Smooth muscle cell of the pulmonary artery (primary cell): ENCODE data around the gene TFIP11. TPM values are rescaled to one million over a fixed set of nuclear protein-coding genes. Genes with fewer than 3 reads are reported as not detected.

ENCODE experiments used
- total RNA-seq: library from RNA; depleted of rRNA; stranded (reverse); fragments of >200 nt; gene quantifications from 2 replicates; pipeline ENCODE4 v1.2.3, GENCODE V29; 2014

The TFIP11 gene
- total RNA-seq: 30.0 and 30.5 TPM in 2 replicates

GRCh38 chr22:26512149-26512793 lies at the start of gene TFIP11:
TSS of gene TFIP11 (minus strand) at chr22:26512473. CDS start at chr22:26510272, 2,201 bp downstream.

GRCh38 chr22:26483439-26484359 lies 28.6 kb downstream of the TFIP11 start, which contains the start of the genes HPS4 and SRRD:
TSS of gene HPS4 (minus strand) at chr22:26483783. CDS start at chr22:26481762, 2,021 bp downstream.
TSS of gene SRRD (plus strand) at chr22:26483877. CDS start at chr22:26483891, 14 bp downstream.

Other genes with a start within 250 kb of the TFIP11 start
- 2.1 and 4.4 TPM in 2 replicates for gene ASPHD2, start 83.2 kb downstream of the TFIP11 start, total RNA-seq
- gene HPS4, start 28.7 kb downstream of the TFIP11 start, total RNA-seq: 22.7 and 28.3 TPM in 2 replicates
- 13.6 and 17.7 TPM in 2 replicates for gene SRRD, start 28.6 kb downstream of the TFIP11 start, total RNA-seq
- gene TPST2, start 77.7 kb upstream of the TFIP11 start, total RNA-seq: 39.2 and 60.7 TPM in 2 replicates
- not detected in 2 replicates for gene CRYBB1, start 105.6 kb upstream of the TFIP11 start, total RNA-seq
- gene CRYBA4, start 109.5 kb upstream of the TFIP11 start, total RNA-seq: not detected in 2 replicates
- gene MIAT, start 145.1 kb upstream of the TFIP11 start, total RNA-seq: 0.63 and 0.72 TPM in 2 replicates